ENCODE results near the gene ADTRP.
"Not testable (repeated sequence)": the region's sequence is repeated elsewhere in the genome, so short reads cannot be mapped to it uniquely, and the experiment has no call there.

ADTRP gene

GRCh38 chr6:11804701-11805100 is 26.1 kb upstream of the ADTRP start:
- Histone ChIP-seq H3K4me1 (ENCODE audit: control insufficient read depth in 5 of 5, insufficient read depth in 5 of 5, low read length in 5 of 5) (peaks cover 0 to 9% (median 4%) of the 10 kb centered on the region in 5 donors), H3K9ac (ENCODE audit: low read length in 5 of 5) (no peak overlapping the region), H3K9me3 (ENCODE audit: control insufficient read depth in 5 of 5, low read length in 5 of 5) (no peaks in the 10 kb centered on the region), H3K27ac (ENCODE audit: low read depth, low read length) (no peak overlapping the region), H3K36me3 (ENCODE audit: control insufficient read depth in 5 of 5, insufficient read depth in 5 of 5, low read length in 5 of 5) (no peaks in the 10 kb centered on the region), H3K4me3 (ENCODE audit: low read depth in 1 of 5, low read length in 5 of 5) (no peak overlapping the region), H3K27me3 (ENCODE audit: control insufficient read depth in 5 of 5, insufficient read depth in 4 of 5, low read length in 5 of 5) (no peaks in the 10 kb centered on the region)

DNA sequence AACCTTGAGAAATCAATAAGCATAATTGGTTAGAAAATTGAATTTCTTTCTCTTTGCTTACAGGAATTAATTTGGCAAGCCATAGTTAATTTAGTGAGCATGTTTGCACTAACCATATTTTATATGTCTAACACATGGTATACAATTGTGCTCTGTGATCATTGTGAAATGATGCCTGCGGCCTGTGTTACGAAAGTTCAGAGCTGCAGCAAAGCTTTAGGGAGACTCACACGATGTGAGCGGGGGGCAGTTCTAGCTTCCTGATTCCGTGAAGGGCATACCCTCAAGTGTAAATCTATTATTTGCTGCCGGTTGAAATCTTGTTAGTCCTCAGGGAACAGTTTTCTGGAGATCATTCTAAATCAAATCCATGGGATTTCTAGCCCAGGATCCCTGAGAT is 25.5 kb upstream of the ADTRP start:
- H3K27ac ChIP-seq (ENCODE audit: low read depth, low read length), result no peak overlapping the region
- no peaks in the 10 kb centered on the region for H3K27me3 ChIP-seq (ENCODE audit: control insufficient read depth in 5 of 5, insufficient read depth in 4 of 5, low read length in 5 of 5)
- no peaks in the 10 kb centered on the region for H3K36me3 ChIP-seq (ENCODE audit: control insufficient read depth in 5 of 5, insufficient read depth in 5 of 5, low read length in 5 of 5)
- H3K4me1 ChIP-seq (ENCODE audit: control insufficient read depth in 5 of 5, insufficient read depth in 5 of 5, low read length in 5 of 5), result peaks cover 0 to 6% (median 0%) of the 10 kb centered on the region in 5 donors
- no peak overlapping the region for H3K4me3 ChIP-seq (ENCODE audit: low read depth in 1 of 5, low read length in 5 of 5)
- H3K9ac ChIP-seq (ENCODE audit: low read length in 5 of 5), result no peak overlapping the region
- no peaks in the 10 kb centered on the region for H3K9me3 ChIP-seq (ENCODE audit: control insufficient read depth in 5 of 5, low read length in 5 of 5)

GRCh38 chr6:11803591-11803971 is 25.0 kb upstream of the ADTRP start:
- no peak overlapping the region for H3K27ac ChIP-seq (ENCODE audit: low read depth, low read length)
- no peaks in the 10 kb centered on the region for H3K36me3 ChIP-seq (ENCODE audit: control insufficient read depth in 5 of 5, insufficient read depth in 5 of 5, low read length in 5 of 5)
- no peak overlapping the region for H3K4me3 ChIP-seq (ENCODE audit: low read depth in 1 of 5, low read length in 5 of 5)
- H3K9me3 ChIP-seq (ENCODE audit: control insufficient read depth in 5 of 5, low read length in 5 of 5), result no peaks in the 10 kb centered on the region
- H3K27me3 ChIP-seq (ENCODE audit: control insufficient read depth in 5 of 5, insufficient read depth in 4 of 5, low read length in 5 of 5), result no peaks in the 10 kb centered on the region
- no peak overlapping the region for H3K9ac ChIP-seq (ENCODE audit: low read length in 5 of 5)
- H3K4me1 ChIP-seq (ENCODE audit: control insufficient read depth in 5 of 5, insufficient read depth in 5 of 5, low read length in 5 of 5), result peaks cover 0 to 6% (median 0%) of the 10 kb centered on the region in 5 donors

DNA sequence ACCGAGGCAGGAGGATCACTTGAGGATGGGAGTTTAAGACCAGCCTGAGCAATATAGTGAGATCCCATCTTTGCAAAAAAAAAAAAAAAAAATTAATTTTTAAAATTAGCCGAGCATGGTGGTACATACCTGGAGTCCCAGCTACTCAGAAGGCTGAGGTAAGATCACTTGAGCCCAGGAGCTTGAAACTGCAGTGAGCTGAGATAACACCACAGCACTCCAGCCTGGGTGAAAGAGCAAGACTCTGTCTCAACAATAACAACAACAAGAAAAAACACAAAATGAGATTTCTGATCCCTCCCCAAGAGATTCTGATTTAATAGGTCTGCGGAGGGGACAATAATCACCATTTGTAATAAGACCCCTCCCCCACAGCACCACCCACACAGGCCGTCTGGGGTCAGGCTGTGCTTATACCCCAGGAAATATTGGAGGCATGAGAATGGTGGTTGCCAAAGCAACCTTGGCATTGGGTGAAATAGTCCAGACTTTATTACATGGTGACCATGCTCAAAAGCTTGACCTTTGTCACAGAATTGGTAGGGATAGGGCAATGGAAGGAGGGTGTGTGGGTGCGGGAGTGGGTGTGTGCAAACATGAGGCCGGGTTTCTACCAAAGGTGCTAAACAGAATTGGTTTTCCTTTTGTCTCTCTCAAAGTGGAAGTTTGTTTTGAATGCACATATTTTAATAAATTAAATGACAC is 24.4 kb upstream of the ADTRP start:
- Histone ChIP-seq H3K27ac (ENCODE audit: low read depth, low read length) (no peak overlapping the region), H3K27me3 (ENCODE audit: control insufficient read depth in 5 of 5, insufficient read depth in 4 of 5, low read length in 5 of 5) (no peaks in the 10 kb centered on the region), H3K4me3 (ENCODE audit: low read depth in 1 of 5, low read length in 5 of 5) (no peak overlapping the region), H3K9ac (ENCODE audit: low read length in 5 of 5) (no peak overlapping the region), H3K36me3 (ENCODE audit: control insufficient read depth in 5 of 5, insufficient read depth in 5 of 5, low read length in 5 of 5) (no peaks in the 10 kb centered on the region), H3K4me1 (ENCODE audit: control insufficient read depth in 5 of 5, insufficient read depth in 5 of 5, low read length in 5 of 5) (peaks cover 0 to 6% (median 0%) of the 10 kb centered on the region in 5 donors), H3K9me3 (ENCODE audit: control insufficient read depth in 5 of 5, low read length in 5 of 5) (no peaks in the 10 kb centered on the region)

DNA sequence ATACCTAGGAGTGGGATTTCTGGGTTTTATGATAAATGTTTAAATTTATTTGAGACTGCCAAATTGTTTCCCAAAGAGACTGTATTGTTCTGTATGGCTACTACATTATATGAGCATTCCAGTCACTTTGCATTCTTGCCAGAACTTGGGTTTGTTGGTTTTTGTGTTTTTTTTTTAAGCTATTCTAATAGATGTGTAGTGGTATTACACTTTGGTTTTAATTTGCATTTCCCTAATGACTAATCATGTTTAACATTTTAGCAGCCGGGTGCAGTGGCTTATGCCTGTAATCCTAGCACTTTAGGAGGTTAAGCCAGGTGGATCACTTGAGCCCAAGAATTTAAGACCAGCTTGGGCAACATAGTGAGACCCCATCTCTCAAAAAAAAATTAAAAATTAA is 21.9 kb upstream of the ADTRP start:
- not testable (repeated sequence) for H3K4me3 ChIP-seq (ENCODE audit: low read depth in 1 of 5, low read length in 5 of 5); H3K27me3 ChIP-seq (ENCODE audit: control insufficient read depth in 5 of 5, insufficient read depth in 4 of 5, low read length in 5 of 5); H3K4me1 ChIP-seq (ENCODE audit: control insufficient read depth in 5 of 5, insufficient read depth in 5 of 5, low read length in 5 of 5); H3K9ac ChIP-seq (ENCODE audit: low read length in 5 of 5); H3K36me3 ChIP-seq (ENCODE audit: control insufficient read depth in 5 of 5, insufficient read depth in 5 of 5, low read length in 5 of 5); H3K9me3 ChIP-seq (ENCODE audit: control insufficient read depth in 5 of 5, low read length in 5 of 5); H3K27ac ChIP-seq (ENCODE audit: low read depth, low read length)

DNA sequence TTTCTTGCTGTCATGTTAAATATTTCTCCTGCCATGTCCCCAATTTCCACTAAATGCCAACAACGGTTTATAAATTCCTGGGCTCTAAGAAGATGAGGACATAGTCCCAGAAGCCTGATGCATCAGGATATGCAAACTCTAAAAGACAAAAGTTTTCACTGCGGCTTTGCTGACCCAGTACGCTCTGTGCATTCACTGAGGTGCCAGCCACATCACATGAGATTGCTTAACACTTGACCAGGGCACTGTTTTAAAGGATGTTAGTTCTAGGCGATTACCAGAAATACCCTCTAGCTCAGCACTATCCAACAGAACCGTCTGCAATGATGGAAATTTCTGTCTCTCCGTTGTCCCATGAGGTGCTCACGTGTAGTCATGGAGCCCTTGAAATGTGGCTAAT is 19.9 kb upstream of the ADTRP start:
- H3K4me1 ChIP-seq (ENCODE audit: control insufficient read depth in 5 of 5, insufficient read depth in 5 of 5, low read length in 5 of 5), result peaks cover 0 to 15% (median 3%) of the 10 kb centered on the region in 5 donors
- H3K27ac ChIP-seq (ENCODE audit: low read depth, low read length), result no peak overlapping the region
- H3K9ac ChIP-seq (ENCODE audit: low read length in 5 of 5), result no peak overlapping the region
- H3K4me3 ChIP-seq (ENCODE audit: low read depth in 1 of 5, low read length in 5 of 5), result no peak overlapping the region
- no peaks in the 10 kb centered on the region for H3K36me3 ChIP-seq (ENCODE audit: control insufficient read depth in 5 of 5, insufficient read depth in 5 of 5, low read length in 5 of 5)
- no peaks in the 10 kb centered on the region for H3K27me3 ChIP-seq (ENCODE audit: control insufficient read depth in 5 of 5, insufficient read depth in 4 of 5, low read length in 5 of 5)
- no peaks in the 10 kb centered on the region for H3K9me3 ChIP-seq (ENCODE audit: control insufficient read depth in 5 of 5, low read length in 5 of 5)

GRCh38 chr6:11798096-11798495 is 19.5 kb upstream of the ADTRP start:
- Histone ChIP-seq H3K27me3 (ENCODE audit: control insufficient read depth in 5 of 5, insufficient read depth in 4 of 5, low read length in 5 of 5) (no peaks in the 10 kb centered on the region), H3K36me3 (ENCODE audit: control insufficient read depth in 5 of 5, insufficient read depth in 5 of 5, low read length in 5 of 5) (no peaks in the 10 kb centered on the region), H3K4me3 (ENCODE audit: low read depth in 1 of 5, low read length in 5 of 5) (no peak overlapping the region), H3K4me1 (ENCODE audit: control insufficient read depth in 5 of 5, insufficient read depth in 5 of 5, low read length in 5 of 5) (peaks cover 0 to 12% (median 3%) of the 10 kb centered on the region in 5 donors), H3K27ac (ENCODE audit: low read depth, low read length) (no peak overlapping the region), H3K9ac (ENCODE audit: low read length in 5 of 5) (no peak overlapping the region), H3K9me3 (ENCODE audit: control insufficient read depth in 5 of 5, low read length in 5 of 5) (peaks cover 0 to 2% (median 0%) of the 10 kb centered on the region in 5 donors)

GRCh38 chr6:11796829-11797228 is 18.2 kb upstream of the ADTRP start:
- H3K9me3 ChIP-seq (ENCODE audit: control insufficient read depth in 5 of 5, low read length in 5 of 5), result peaks cover 0 to 5% (median 0%) of the 10 kb centered on the region in 5 donors
- no peak overlapping the region for H3K4me3 ChIP-seq (ENCODE audit: low read depth in 1 of 5, low read length in 5 of 5)
- no peaks in the 10 kb centered on the region for H3K27me3 ChIP-seq (ENCODE audit: control insufficient read depth in 5 of 5, insufficient read depth in 4 of 5, low read length in 5 of 5)
- peaks cover 0 to 9% (median 0%) of the 10 kb centered on the region in 5 donors for H3K4me1 ChIP-seq (ENCODE audit: control insufficient read depth in 5 of 5, insufficient read depth in 5 of 5, low read length in 5 of 5)
- H3K9ac ChIP-seq (ENCODE audit: low read length in 5 of 5), result no peak overlapping the region
- H3K36me3 ChIP-seq (ENCODE audit: control insufficient read depth in 5 of 5, insufficient read depth in 5 of 5, low read length in 5 of 5), result no peaks in the 10 kb centered on the region
- no peak overlapping the region for H3K27ac ChIP-seq (ENCODE audit: low read depth, low read length)

- Histone ChIP-seq H3K27me3 (ENCODE audit: control insufficient read depth in 5 of 5, insufficient read depth in 4 of 5, low read length in 5 of 5) (no peaks in the 10 kb centered on the region), H3K4me1 (ENCODE audit: control insufficient read depth in 5 of 5, insufficient read depth in 5 of 5, low read length in 5 of 5) (peaks cover 0 to 9% (median 0%) of the 10 kb centered on the region in 5 donors), H3K9me3 (ENCODE audit: control insufficient read depth in 5 of 5, low read length in 5 of 5) (peaks cover 0 to 5% (median 0%) of the 10 kb centered on the region in 5 donors), H3K4me3 (ENCODE audit: low read depth in 1 of 5, low read length in 5 of 5) (peak overlapping the region in 1 of 5 donors; percentile 47), H3K36me3 (ENCODE audit: control insufficient read depth in 5 of 5, insufficient read depth in 5 of 5, low read length in 5 of 5) (no peaks in the 10 kb centered on the region), H3K9ac (ENCODE audit: low read length in 5 of 5) (no peak overlapping the region), H3K27ac (ENCODE audit: low read depth, low read length) (peak overlapping the region; percentile 41)
Measured at GRCh38 chr6:11795403-11795802, 16.8 kb upstream of the ADTRP start.

- Histone ChIP-seq H3K27me3 (ENCODE audit: control insufficient read depth in 5 of 5, insufficient read depth in 4 of 5, low read length in 5 of 5) (no peaks in the 10 kb centered on the region), H3K4me3 (ENCODE audit: low read depth in 1 of 5, low read length in 5 of 5) (no peak overlapping the region), H3K9me3 (ENCODE audit: control insufficient read depth in 5 of 5, low read length in 5 of 5) (peaks cover 0 to 5% (median 0%) of the 10 kb centered on the region in 5 donors), H3K4me1 (ENCODE audit: control insufficient read depth in 5 of 5, insufficient read depth in 5 of 5, low read length in 5 of 5) (peaks cover 0 to 9% (median 0%) of the 10 kb centered on the region in 5 donors), H3K27ac (ENCODE audit: low read depth, low read length) (no peak overlapping the region), H3K9ac (ENCODE audit: low read length in 5 of 5) (no peak overlapping the region), H3K36me3 (ENCODE audit: control insufficient read depth in 5 of 5, insufficient read depth in 5 of 5, low read length in 5 of 5) (no peaks in the 10 kb centered on the region)
Measured at GRCh38 chr6:11793277-11793676, 14.7 kb upstream of the ADTRP start.

All from subcutaneous abdominal adipose tissue (tissue), 5 donors.